ENCODE data around the gene C2CD2. TPM values are rescaled to one million over a fixed set of nuclear protein-coding genes. Genes with fewer than 3 reads are reported as not detected.
A peak's percentile ranks its signal among the peaks of the same experiment; 100 is the strongest.
"Not testable (repeated sequence)": the region's sequence is repeated elsewhere in the genome, so short reads cannot be mapped to it uniquely, and the experiment has no call there.

The C2CD2 gene
- total RNA-seq, 1 donor from 2014 or later = 18.1 TPM

DNA sequence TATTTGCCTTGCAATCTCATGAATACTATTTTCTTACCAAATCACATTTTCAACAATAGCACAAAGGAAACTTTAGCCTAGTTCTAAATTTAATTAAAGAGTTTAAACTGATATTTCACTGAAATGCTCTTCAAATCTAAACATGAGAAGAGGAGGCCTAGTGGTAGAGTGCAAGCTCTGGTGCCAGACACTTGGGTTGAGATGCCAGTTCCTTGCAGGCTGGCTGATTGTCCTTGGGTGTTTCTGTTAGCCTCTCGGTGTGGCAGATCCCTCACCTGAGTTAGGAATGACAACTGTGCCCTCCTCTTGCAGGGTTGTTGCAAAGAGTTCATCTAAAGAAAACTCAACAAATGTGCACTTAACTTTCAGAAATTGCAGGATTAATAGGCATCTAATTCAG, 43.8 kb upstream of the C2CD2 start:
- Mint-ChIP-seq H3K27me3 (ENCODE audit: low read depth) (no peaks in the 10 kb centered on the region), H3K4me3 (ENCODE audit: unreplicated experiment) (no peak overlapping the region), H3K4me1 (ENCODE audit: low read depth) (peaks cover 21% of the 10 kb centered on the region), H3K27ac (ENCODE audit: unreplicated experiment) (no peak overlapping the region), H3K36me3 (ENCODE audit: low read depth) (peaks cover 34% of the 10 kb centered on the region), H3K9me3 (ENCODE audit: low read depth) (no peaks in the 10 kb centered on the region)
- no peak for TF ChIP-seq CTCF (IDR thresholded peaks at IDR 0.05)
- no peak for DNase-seq (ENCODE audit: low spot score)

- Mint-ChIP-seq H3K27me3 (ENCODE audit: low read depth) (no peaks in the 10 kb centered on the region), H3K4me3 (ENCODE audit: unreplicated experiment) (no peak overlapping the region), H3K9me3 (ENCODE audit: low read depth) (no peaks in the 10 kb centered on the region), H3K36me3 (ENCODE audit: low read depth) (peaks cover 44% of the 10 kb centered on the region), H3K27ac (ENCODE audit: unreplicated experiment) (no peak overlapping the region), H3K4me1 (ENCODE audit: low read depth) (peaks cover 9% of the 10 kb centered on the region)
- no peak for TF ChIP-seq CTCF (IDR thresholded peaks at IDR 0.05)
- DNase-seq (ENCODE audit: low spot score) = no peak
Observed at GRCh38 chr21:41995577-41995976, 41.8 kb upstream of the C2CD2 start.

GRCh38 chr21:41994613-41995012, 40.8 kb upstream of the C2CD2 start:
- H3K4me1 Mint-ChIP-seq (ENCODE audit: low read depth); H3K9me3 Mint-ChIP-seq (ENCODE audit: low read depth); H3K27me3 Mint-ChIP-seq (ENCODE audit: low read depth); DNase-seq (ENCODE audit: low spot score); H3K4me3 Mint-ChIP-seq (ENCODE audit: unreplicated experiment); H3K27ac Mint-ChIP-seq (ENCODE audit: unreplicated experiment): not testable (repeated sequence)
- H3K36me3 Mint-ChIP-seq (ENCODE audit: low read depth) = peaks cover 42% of the 10 kb centered on the region

DNA sequence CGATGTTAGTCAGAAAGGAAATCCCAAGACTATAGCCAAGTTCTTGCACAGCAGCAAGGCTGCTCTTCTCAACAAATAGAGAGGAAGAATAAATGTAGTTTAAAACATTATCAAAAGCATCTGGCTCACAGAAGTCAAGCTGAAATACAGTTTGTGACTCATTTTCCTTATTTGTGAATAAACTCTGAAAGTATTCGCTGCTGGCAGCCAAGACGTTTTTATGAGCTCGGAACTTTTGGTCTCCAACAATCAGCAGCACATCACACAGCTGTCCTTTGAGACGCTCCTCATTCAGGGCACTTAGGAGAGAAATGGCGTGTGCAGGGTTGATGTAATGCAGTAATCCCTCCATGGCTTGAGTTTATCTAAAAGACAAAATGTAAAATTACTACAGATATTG, 39.9 kb upstream of the C2CD2 start:
- no peaks in the 10 kb centered on the region for H3K9me3 Mint-ChIP-seq (ENCODE audit: low read depth)
- no peak overlapping the region for H3K4me3 Mint-ChIP-seq (ENCODE audit: unreplicated experiment)
- no peaks in the 10 kb centered on the region for H3K27me3 Mint-ChIP-seq (ENCODE audit: low read depth)
- H3K4me1 Mint-ChIP-seq (ENCODE audit: low read depth) = peaks cover 9% of the 10 kb centered on the region
- no peak for TF ChIP-seq CTCF (IDR thresholded peaks at IDR 0.05)
- DNase-seq (ENCODE audit: low spot score) = no peak
- peak overlapping the region; percentile 41 for H3K27ac Mint-ChIP-seq (ENCODE audit: unreplicated experiment)
- peaks cover 40% of the 10 kb centered on the region for H3K36me3 Mint-ChIP-seq (ENCODE audit: low read depth)

DNA sequence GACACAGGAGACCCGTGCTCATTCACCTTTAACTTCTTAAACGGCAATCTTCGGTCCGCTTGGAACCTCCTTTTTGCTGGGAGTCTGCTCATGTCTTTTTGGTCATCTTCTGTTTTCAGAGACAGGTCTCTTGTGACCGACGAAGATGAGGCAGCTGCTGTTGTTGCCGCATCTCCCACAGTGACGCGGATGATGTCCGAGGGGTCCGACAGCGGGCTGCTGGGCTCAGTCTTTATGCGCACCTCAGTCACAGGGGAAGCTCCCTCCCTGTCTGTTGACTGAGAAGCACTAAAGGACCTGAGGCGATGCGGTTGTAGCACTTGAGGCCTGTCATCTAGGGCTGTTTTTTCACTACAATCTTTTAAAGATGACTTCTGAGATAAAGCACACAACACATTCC, 38.8 kb upstream of the C2CD2 start:
- Mint-ChIP-seq H3K27me3 (ENCODE audit: low read depth) (no peaks in the 10 kb centered on the region), H3K36me3 (ENCODE audit: low read depth) (peaks cover 39% of the 10 kb centered on the region), H3K27ac (ENCODE audit: unreplicated experiment) (no peak overlapping the region), H3K4me1 (ENCODE audit: low read depth) (peaks cover 9% of the 10 kb centered on the region), H3K4me3 (ENCODE audit: unreplicated experiment) (no peak overlapping the region), H3K9me3 (ENCODE audit: low read depth) (no peaks in the 10 kb centered on the region)
- no peak for DNase-seq (ENCODE audit: low spot score)
- no peak for TF ChIP-seq CTCF (IDR thresholded peaks at IDR 0.05)

- H3K4me1 Mint-ChIP-seq (ENCODE audit: low read depth) = peaks cover 9% of the 10 kb centered on the region
- no peaks in the 10 kb centered on the region for H3K27me3 Mint-ChIP-seq (ENCODE audit: low read depth)
- no peak overlapping the region for H3K4me3 Mint-ChIP-seq (ENCODE audit: unreplicated experiment)
- H3K27ac Mint-ChIP-seq (ENCODE audit: unreplicated experiment) = no peak overlapping the region
- no peak for TF ChIP-seq CTCF (IDR thresholded peaks at IDR 0.05)
- H3K36me3 Mint-ChIP-seq (ENCODE audit: low read depth) = peaks cover 37% of the 10 kb centered on the region
- DNase-seq (ENCODE audit: low spot score) = no peak
- no peaks in the 10 kb centered on the region for H3K9me3 Mint-ChIP-seq (ENCODE audit: low read depth)
Observed at GRCh38 chr21:41991659-41992058, 37.8 kb upstream of the C2CD2 start.

Data from chondrocyte (in vitro differentiated cells).